ENCODE data around the gene AP3S1.

DNA sequence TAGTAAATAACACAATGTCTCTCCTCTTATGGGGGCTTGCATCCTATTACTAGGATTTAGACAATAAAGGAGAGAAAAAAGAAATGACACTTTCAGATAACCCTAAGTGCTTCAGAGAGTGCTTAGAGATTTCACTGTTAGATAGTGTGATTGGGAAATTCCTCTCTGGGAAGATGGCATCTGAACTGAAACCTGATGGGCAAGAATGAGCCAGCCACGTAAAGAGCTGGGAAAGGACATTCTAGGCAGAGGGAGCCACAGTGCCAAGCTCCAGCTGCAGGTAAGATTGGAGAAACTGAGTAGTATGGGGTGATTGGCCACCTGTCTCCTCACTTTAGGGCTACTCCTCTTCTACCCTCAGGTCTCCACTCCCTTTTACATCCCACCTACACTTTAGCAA, 39.8 kb upstream of the AP3S1 start:
- TF ChIP-seq, protein P1, sequence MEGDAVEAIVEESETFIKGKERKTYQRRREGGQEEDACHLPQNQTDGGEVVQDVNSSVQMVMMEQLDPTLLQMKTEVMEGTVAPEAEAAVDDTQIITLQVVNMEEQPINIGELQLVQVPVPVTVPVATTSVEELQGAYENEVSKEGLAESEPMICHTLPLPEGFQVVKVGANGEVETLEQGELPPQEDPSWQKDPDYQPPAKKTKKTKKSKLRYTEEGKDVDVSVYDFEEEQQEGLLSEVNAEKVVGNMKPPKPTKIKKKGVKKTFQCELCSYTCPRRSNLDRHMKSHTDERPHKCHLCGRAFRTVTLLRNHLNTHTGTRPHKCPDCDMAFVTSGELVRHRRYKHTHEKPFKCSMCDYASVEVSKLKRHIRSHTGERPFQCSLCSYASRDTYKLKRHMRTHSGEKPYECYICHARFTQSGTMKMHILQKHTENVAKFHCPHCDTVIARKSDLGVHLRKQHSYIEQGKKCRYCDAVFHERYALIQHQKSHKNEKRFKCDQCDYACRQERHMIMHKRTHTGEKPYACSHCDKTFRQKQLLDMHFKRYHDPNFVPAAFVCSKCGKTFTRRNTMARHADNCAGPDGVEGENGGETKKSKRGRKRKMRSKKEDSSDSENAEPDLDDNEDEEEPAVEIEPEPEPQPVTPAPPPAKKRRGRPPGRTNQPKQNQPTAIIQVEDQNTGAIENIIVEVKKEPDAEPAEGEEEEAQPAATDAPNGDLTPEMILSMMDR (IDR thresholded peaks at IDR 0.05), result no peak
- no peak for TF ChIP-seq POLR2A (IDR thresholded peaks at IDR 0.05)

Data from adrenal gland (tissue), 5 donors.